GM18868 (cell line): ENCODE results near the gene GALR2.
"Not testable (repeated sequence)": the region's sequence is repeated elsewhere in the genome, so short reads cannot be mapped to it uniquely, and the experiment has no call there.

Source experiments
- ATAC-seq: cut with Tn5 transposase; IDR thresholded peaks from one replicate; pipeline ENCODE4 v1.9.1; 2021; ENCODE audit warnings: mild to moderate bottlenecking, moderate library complexity; ENCODE audit not compliant: unreplicated experiment

Gene GALR2, protein sequence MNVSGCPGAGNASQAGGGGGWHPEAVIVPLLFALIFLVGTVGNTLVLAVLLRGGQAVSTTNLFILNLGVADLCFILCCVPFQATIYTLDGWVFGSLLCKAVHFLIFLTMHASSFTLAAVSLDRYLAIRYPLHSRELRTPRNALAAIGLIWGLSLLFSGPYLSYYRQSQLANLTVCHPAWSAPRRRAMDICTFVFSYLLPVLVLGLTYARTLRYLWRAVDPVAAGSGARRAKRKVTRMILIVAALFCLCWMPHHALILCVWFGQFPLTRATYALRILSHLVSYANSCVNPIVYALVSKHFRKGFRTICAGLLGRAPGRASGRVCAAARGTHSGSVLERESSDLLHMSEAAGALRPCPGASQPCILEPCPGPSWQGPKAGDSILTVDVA

DNA sequence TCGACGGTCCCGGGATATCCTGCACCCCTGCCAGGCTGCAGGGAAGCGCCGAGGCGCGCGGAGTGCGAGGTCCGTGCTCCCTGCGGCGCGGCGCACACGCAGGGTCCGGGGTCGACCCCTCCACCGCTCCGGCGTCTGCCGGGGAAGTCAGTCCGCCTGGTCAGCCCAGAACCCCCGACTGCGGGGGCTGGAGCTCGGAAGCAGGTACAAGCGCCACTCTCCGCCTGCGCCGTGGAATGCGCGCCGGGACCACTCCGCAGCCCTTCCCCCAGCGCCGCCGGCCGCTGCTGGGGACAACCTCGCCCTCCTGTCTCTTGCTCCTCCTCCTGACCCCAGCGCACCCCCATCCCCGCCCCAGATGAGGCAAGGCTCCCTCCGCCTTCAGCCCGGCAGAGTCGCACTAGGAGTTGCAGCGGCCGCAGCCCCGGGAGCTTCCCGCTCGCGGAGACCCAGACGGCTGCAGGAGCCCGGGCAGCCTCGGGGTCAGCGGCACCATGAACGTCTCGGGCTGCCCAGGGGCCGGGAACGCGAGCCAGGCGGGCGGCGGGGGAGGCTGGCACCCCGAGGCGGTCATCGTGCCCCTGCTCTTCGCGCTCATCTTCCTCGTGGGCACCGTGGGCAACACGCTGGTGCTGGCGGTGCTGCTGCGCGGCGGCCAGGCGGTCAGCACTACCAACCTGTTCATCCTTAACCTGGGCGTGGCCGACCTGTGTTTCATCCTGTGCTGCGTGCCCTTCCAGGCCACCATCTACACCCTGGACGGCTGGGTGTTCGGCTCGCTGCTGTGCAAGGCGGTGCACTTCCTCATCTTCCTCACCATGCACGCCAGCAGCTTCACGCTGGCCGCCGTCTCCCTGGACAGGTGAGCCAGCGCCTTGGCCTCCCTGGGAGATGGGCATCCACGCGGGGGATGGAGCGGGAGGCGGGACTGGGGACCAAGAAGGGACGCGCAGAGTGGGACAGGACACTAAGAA is at the start of gene GALR2:
Gene GALR2 (plus strand): TSS at position 392 of the 974 bp plus-strand sequence. CDS start 103 bp downstream, at position 495.
- ATAC-seq = no peak

DNA sequence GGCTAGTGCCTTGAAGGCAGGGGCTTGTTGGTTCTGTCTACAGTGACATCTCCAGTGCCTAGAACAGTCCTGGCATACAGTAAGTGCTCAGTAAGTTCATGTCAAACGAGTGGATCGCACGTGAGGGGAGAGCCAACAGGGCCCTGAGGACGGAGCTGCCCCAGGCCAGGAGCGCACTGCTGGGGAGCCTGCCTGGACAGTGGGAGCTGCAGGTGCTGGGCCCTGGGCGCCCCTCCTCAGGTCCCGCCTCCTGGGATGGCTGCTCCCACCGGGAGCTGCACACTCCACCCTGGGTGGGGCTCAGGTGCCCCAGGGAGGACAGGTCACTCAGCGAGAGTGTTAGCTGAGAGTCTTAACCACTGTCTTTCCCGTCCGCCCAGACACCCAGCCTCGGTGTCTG is 49.3 kb upstream of the GALR2 start:
- no peak for ATAC-seq

DNA sequence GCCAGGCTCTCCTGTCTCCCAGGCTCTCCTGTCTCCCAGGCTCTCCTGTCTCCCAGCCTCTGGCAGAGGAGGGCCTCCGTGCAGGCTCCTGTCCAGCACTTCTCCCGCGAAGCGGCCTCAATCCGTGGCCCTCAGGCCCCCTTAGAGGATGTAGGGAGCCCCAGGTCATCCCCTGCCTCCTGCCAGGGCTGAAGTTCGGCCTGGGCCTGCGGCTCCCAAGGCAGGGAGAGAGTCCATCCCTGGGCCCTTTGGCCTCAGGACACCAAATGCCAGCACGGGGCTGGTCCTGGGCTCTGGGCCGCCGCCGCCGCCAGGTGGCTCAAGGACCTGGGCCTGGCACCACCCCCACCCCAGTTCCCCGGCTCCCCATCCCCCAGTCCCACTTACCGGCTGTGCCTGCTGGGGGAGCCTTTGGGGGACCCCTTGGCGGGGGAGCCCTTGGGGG is 47.8 kb upstream of the GALR2 start:
- no peak for ATAC-seq

DNA sequence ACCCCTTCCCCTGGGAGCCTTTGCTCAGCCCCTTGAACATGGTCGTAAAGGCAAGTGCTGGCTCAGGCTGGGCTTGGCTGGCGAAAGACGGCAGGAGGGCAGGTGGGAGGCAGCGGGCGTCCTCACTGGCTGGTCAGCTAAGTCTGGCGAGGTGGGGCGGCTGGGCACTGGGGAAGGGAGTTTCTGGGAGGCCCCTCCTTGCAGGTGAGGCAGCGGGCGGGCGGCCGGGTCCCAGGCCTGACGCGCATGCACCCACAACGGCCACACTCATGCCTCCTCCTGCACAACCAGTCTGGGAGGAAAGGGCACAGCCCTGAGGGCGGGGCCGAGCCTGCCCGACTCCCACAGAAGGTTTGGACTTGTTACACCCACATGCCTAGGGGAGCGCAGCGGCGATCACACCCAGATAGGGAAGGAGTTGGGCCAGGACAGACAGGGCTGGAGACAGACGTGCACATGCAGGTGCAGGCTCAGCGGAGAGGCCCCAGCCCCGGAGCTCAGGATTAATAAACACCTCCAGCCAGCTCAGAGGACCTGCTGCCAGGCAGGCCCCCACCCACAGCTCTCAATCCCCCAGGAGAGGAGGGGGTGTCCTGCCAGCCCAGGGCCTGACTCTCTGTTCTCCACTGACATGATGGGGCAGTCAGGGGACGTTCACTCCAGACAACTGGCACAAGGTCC is 47.3 kb upstream of the GALR2 start, which contains the start of gene EVPL:
Gene EVPL (minus strand): TSS at position 148 of the 681 bp plus-strand sequence. CDS start 108 bp downstream, at position 40.
- ATAC-seq = no peak

DNA sequence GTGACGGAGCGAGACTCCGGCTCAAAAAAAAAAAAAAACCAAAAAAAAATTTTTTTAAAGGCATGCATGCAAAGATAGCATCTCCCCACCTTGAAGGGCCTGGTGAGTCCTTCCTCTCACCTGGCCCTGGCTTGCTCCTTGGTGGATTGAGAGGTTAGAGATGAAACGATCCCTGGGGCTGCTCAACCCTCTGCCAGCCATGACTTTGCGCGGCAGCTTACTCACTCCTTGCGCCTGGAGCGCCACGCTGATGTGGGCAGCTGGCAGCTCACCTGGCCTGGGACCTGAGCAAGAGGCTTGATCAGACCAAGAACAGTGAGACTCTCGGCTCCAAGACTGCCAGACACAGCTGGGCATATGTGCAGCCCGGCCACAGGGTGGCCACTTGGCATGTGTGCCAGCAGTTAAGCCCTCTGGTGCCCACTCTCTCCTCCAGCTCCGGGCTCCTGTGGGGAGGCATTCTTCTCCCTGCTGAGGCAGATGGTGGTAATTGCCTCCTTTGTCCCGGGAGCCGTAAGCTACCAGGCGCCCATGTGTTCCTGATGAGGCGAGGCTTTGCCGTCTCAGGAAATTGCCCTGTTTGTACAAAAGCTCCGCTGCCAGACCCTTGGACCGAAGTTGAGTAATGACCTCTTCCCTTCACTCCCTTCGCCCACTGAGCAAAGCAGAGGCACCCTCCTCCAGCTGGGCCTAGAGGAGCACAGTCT is 42.4 kb upstream of the GALR2 start:
- ATAC-seq = no peak

DNA sequence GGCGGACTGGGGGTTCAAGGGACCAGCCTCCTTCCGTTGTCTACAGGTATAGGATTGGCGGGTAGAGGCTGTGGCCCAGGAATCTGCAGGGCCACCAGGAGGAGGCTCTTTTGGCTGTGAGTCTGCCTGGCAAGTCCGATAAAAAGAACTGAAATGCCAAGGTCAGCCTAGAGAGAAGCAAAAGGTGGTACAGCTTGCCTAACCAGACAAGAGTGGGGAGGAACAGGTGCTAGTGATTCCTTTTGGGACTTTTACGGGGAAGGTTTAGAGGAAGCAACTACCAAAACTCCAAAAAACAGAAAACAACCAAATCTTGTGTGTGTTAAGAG is 41.8 kb upstream of the GALR2 start:
- no peak for ATAC-seq

DNA sequence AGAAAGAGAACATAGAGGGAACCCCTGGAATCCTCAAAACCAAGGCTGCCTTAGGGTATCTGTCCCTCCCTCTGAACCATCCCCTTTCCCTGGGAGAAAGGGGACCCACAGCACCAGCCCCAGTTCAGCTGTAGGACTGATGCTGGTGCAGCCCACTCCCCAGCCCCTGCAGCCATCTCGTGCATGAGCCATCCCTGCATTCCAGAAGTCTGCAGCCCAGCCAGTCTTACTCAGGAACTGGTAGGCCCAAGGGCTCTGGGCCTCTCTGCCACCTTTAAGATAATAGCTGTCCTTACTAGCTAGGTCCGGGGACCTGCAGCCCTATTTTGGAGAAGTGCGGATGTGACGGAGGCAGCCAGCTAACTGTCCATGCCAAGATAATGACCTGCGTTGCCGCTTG is 41.4 kb upstream of the GALR2 start:
- ATAC-seq = no peak

DNA sequence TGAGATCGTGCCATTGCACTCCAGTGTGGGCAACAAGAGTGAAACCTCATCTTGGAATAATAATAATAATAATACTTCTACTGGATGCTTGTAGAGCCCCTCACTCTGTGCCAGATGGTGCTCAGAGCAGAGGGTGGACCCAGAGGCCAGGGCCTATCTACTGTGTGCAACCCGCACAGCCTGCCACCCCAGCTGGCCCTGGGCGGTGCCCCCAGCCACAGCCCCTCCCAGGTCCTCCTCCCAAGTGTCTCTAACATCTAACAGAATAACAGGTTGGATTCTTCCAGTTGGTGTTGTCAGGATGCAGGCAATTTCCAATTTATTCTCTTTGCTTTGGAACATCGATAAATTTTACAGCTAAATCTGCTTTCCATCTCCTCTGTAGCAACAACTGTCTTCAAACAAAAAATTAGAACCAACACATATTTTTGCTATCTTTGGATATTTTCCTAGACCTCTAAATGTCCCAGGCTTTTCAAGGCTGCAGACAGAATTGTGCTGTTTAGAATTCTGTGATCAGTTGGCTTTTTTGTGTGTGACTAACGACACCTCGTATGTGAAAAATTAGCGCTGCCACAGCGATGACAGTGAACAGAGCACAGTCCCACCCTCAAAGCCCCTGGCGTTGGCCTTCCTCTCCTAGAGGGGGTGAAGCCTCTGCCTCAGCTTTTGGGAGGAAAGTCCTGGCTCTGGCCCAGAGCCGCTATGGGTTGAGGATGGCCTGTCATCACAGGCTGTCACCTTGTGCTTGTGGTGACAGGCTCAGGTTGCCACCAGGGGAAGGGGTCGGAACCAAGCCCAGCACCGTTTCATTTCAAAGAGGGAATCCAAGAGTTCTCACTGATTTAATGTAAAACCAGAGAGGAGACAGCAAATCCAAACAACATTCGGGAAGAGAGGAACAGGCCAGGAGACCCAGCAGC is 39.9 kb upstream of the GALR2 start:
- no peak for ATAC-seq

DNA sequence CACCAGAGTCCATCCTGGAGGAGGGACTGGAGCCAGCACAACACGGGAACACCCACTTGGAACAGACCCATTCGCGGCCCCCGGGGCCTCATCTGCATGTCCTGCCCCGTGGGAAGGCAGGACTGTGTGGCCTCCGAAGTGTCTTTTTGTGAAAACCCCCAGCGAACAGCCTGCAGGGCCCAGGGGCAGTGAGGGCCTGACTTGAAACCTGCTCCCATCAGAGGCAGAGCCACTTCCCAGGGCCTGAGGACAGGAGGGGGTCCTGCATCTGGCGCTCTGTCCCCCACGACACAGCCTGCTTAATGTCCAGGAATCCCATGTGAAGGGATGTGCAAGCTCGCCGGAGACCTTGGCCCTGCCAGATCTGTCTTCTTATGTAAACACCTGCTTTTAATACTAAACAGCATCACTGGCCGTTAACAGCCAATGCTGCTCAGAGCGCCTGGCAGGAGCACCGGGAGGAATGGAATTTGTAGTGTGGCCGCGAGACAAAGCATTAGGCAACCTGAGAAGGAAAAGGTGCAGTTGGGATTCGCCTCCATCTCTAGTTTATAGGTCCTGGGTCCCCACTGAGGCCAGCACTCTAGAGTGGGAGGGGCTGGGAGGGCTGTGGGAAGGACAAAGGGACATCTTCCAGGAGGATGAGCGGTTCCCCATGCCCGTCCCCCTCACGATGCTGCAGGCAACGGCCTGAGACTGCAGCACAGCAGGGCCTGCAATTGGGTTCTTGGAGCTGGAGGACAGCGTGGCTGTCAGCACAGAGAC is 37.9 kb upstream of the GALR2 start:
- ATAC-seq = no peak

DNA sequence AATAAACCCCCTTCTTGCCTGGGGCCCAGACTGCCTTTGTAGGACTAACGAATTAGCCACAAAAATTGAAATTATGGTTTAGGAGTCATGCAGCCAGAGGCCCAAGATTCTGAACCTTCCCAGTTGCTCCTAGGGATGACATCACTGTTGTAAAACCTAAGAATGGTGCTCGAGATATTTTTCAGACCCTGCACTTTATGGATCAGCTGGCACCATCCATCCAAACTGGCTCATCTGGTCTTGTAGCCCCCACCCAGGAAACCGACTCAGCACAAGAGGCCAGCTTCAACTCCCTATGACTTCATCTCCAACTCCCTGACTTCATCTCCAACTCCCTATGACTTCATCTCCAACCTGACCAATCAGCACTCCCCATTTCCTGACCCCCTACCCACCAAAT is 36.5 kb upstream of the GALR2 start:
- no peak for ATAC-seq

DNA sequence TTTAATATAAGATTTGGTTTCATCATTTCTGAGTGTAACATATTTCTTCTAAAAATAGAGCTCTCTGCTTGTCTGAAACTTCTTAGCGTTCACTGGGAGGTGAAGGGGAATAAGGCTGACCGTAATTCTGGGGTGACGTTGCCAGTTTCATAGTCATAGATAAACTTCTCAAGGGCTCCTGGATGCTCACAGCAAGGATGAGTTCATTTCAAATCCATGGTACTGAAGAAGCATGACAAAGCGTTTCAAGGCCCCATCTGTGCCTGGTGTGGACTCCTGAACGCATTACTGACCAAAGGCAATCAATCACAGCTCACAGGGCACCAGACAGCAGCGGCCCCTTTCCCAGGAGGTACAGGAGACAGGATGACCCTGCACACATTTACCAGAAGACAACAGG is 35.5 kb upstream of the GALR2 start:
- ATAC-seq = no peak

DNA sequence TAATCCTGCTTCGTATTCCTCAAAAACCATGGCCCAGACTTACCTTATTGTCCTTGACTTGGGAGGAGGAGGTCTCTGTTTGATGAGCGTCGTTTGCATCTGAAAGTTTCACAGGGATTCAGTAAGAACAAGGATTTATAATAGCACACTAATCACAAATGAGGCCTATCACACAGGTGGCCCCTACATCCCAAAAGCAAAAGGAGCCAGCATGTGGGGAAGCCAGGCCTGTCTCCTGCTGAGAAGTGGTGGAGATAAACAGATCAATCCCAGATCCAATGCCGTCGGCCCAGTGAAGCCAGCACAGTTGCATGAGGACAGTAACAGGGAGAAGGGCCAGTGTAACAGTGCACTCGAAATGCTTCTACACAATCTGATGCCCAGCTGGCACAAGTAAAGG is 34.2 kb upstream of the GALR2 start:
- no peak for ATAC-seq

DNA sequence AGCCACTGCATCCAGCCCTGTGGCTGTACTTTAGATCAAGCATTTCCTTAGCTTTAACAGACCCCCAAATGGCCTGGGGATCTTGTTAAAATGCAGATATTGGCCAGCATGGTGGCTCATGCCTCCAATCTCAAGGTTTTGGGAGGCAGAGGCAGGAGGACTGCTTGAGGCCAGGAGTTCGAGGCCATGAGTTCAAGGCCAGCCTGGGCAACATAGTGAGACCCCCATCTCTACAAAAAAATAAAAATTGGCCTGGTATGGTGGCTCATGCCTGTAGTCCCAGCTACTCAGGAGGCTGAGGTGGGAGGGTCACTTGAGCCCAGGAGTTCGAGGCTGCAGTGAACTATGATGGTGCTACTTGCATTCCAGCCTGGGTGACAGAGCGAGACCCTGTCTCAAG is 31.7 kb upstream of the GALR2 start:
- not testable (repeated sequence) for ATAC-seq

DNA sequence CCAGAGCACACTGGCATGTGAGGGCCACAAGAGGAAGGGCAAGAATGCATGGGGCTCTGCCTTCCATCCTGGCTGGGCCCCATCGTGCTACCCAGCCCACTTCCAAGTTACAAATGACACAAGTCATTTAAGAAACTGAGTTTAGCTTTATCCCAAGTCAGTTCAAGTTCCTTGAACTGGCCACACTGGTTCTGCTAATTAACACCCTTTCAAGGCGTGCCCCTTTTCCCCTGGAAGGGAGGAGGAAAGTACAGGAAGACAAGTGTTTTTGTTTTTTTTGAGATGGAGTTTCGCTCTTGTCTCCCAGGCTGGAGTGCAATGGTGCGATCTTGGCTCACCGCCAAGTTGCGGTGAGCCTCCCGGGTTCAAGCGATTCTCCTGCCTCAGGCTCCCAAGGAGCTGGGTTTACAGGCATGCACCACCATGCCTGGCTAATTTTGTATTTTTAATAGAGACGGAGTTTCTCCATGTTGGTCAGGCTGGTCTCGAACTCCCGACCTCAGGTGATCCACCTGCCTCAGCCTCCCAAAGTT is 30.0 kb upstream of the GALR2 start:
- not testable (repeated sequence) for ATAC-seq

DNA sequence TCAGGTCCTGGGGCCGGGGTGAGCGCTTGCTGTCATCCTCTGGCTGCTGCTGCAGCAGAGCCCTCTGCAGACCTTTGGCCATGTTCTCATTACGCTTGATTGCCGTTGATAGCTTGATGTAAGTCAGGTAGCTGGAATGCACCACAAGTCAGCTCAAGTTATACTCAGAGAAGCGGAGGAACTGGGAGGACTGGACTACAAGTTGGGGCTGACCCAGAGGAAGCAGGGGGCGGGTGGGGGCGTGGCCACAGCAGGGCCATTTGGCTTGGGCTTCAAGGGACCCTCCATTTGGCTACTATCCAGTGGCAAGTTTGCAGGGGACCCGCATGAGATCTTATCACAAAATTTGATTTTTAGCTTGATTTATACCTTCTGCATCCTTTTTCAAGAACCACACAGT is 28.5 kb upstream of the GALR2 start:
- ATAC-seq = no peak

DNA sequence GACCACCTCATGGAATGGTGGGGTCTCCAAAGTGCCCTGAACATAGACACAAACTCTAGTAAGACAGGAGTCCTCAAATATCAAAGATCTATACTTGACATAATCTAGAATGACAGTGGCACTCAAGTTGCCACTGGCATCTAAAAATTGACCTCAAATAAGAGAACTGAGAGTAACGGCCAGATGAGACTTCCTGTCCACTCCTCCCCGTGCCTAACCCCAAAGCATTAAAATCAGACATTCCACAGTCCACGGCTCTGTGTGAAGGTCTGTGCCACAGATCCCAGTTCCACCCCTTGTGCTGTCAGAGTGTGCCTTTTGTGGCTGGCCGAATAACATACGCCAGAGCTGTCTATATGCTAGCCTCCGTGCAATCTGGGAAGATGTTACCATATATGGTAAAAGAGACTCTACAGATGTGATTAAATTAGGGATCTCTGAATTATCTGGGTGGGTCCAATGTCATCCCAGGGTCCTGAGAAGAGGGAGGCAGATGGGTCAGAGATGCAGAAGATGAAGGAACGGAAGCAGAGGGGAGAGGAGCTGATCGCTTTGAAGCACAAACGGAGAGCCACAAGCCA is 26.5 kb upstream of the GALR2 start:
- no peak for ATAC-seq

DNA sequence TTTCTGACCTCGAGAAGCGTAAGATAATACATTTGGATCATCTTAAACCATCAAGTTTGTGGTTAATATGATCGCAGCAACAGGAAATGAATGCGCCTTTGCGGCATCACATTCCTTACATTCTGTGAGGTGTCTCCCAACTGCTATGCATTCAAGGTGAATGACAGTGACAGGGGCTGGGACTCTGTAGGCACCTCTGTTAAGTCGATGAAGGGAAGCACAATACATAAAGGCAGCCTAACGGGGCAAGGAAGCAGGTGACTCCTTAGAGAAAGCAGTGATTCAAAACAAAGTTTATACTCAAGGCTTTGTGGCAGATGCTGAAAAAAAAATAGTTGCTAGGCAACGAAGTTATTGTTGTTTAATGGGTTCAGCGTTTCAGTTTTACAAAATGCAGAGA is 25.9 kb upstream of the GALR2 start:
- ATAC-seq = no peak

DNA sequence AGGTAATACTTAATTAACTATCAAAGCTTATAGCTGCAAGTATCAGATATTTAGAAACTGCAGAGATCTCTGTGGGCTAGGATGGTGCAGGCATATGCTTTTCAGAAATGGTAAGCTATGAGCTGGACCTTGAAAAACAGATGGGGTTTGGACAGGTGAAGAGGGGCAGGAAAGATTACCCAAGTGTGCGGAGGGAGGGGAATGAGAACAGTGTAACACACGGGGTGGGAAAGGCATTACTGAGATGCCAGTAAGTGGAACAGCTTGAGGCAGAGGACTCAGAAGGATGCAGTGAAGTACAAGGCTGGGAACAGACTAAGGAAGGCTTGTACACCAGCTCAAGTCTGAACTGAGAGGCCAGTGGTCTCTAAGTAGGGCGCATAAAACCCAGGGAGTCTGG is 25.3 kb upstream of the GALR2 start:
- no peak for ATAC-seq
